Activated T-helper 1 cell treated with anti-CD3 and anti-CD28 coated beads, Interleukin-12 subunit alpha, Interleukin-12 subunit beta, Interleukin-2, Interleukin-4 antibody, amounts not matched to agents 30 ng/mL and 10 ng/mL and 1 ng/mL, durations not matched to agents 14 hours and 24 hours and 36 hours (primary cell): ENCODE results near the gene SYT7. TPM values are rescaled to one million over a fixed set of nuclear protein-coding genes. Genes with fewer than 3 reads are reported as not detected.

Source experiments
- DNase-seq: peaks from one replicate; pipeline ENCODE4 v3.0.0; 2021; ENCODE audit warnings: low spot score
- H3K27ac Mint-ChIP-seq: one replicate; pipeline ENCODE4 v1.8.0; 2021; ENCODE audit warnings: mild to moderate bottlenecking, mixed read lengths
- H3K27me3 Mint-ChIP-seq: one replicate; pipeline ENCODE4 v1.8.0; 2022; ENCODE audit warnings: mild to moderate bottlenecking, moderate library complexity, mixed read lengths; ENCODE audit not compliant: insufficient read depth
- H3K36me3 Mint-ChIP-seq: one replicate; pipeline ENCODE4 v1.8.0; 2021; ENCODE audit warnings: low read depth, mixed read lengths
- H3K4me1 Mint-ChIP-seq: one replicate; pipeline ENCODE4 v1.8.0; 2021; ENCODE audit warnings: low read depth, mixed read lengths
- H3K4me3 Mint-ChIP-seq: one replicate; pipeline ENCODE4 v1.8.0; 2021; ENCODE audit warnings: mild to moderate bottlenecking, moderate library complexity, mixed read lengths
- H3K9me3 Mint-ChIP-seq: one replicate; pipeline ENCODE4 v1.8.0; 2021; ENCODE audit warnings: mixed read lengths
- intact Hi-C: fragments of 100-400 bp; cut with micrococcal nuclease; formaldehyde crosslinking; loops from one replicate; pipeline ENCODE4 v1.15.1; 2024
- total RNA-seq: library from RNA; stranded (reverse); gene quantifications from 2 replicates; pipeline ENCODE4 v1.2.3, GENCODE V29; 2022

Gene SYT7
- total RNA-seq, 1 donor from 2014 or later = 0.44 TPM

- no peak for DNase-seq
- no peak overlapping the region for H3K4me3 Mint-ChIP-seq
- no peaks in the 10 kb centered on the region for H3K36me3 Mint-ChIP-seq
- H3K27ac Mint-ChIP-seq = no peak overlapping the region
- peaks cover 5% of the 10 kb centered on the region for H3K4me1 Mint-ChIP-seq
- intact Hi-C loops = no loop called here
- no peaks in the 10 kb centered on the region for H3K9me3 Mint-ChIP-seq
- H3K27me3 Mint-ChIP-seq = peaks cover 33% of the 10 kb centered on the region
Measured at GRCh38 chr11:61552108-61552635, 28.7 kb downstream of the SYT7 start.

GRCh38 chr11:61551634-61552033 is 29.2 kb downstream of the SYT7 start:
- DNase-seq = no peak
- intact Hi-C loops = no loop called here

GRCh38 chr11:61550665-61551227 is 30.1 kb downstream of the SYT7 start:
- Mint-ChIP-seq H3K27ac (no peak overlapping the region), H3K4me3 (no peak overlapping the region), H3K4me1 (peaks cover 5% of the 10 kb centered on the region), H3K27me3 (peaks cover 18% of the 10 kb centered on the region), H3K9me3 (no peaks in the 10 kb centered on the region), H3K36me3 (no peaks in the 10 kb centered on the region)
- DNase-seq = no peak
- intact Hi-C loops = no loop called here

More at GRCh38 chr11:61551634-61552033, 29.2 kb downstream of the SYT7 start:
- Mint-ChIP-seq H3K36me3 (no peaks in the 10 kb centered on the region), H3K4me3 (no peak overlapping the region), H3K27ac (no peak overlapping the region), H3K9me3 (no peaks in the 10 kb centered on the region), H3K27me3 (peaks cover 27% of the 10 kb centered on the region), H3K4me1 (peaks cover 5% of the 10 kb centered on the region)

GRCh38 chr11:61549662-61550568 is 31.0 kb downstream of the SYT7 start:
- DNase-seq = no peak
- intact Hi-C loops = no loop called here
- Mint-ChIP-seq H3K9me3 (no peaks in the 10 kb centered on the region), H3K36me3 (no peaks in the 10 kb centered on the region), H3K4me1 (peaks cover 5% of the 10 kb centered on the region), H3K27ac (no peak overlapping the region), H3K27me3 (peaks cover 13% of the 10 kb centered on the region), H3K4me3 (no peak overlapping the region)

- no peak overlapping the region for H3K4me3 Mint-ChIP-seq
- H3K27me3 Mint-ChIP-seq = peaks cover 7% of the 10 kb centered on the region
- H3K9me3 Mint-ChIP-seq = no peaks in the 10 kb centered on the region
- H3K27ac Mint-ChIP-seq = no peak overlapping the region
- H3K4me1 Mint-ChIP-seq = peaks cover 1% of the 10 kb centered on the region
- intact Hi-C loops = no loop called here
- DNase-seq = no peak
- no peaks in the 10 kb centered on the region for H3K36me3 Mint-ChIP-seq
Measured at GRCh38 chr11:61549177-61549576, 31.7 kb downstream of the SYT7 start.

- Mint-ChIP-seq H3K36me3 (no peaks in the 10 kb centered on the region), H3K27me3 (no peaks in the 10 kb centered on the region), H3K4me3 (no peak overlapping the region)
Measured at GRCh38 chr11:61547246-61547645, 33.6 kb downstream of the SYT7 start.

GRCh38 chr11:61546663-61547062 is 34.2 kb downstream of the SYT7 start:
- DNase-seq = no peak
- Mint-ChIP-seq H3K4me3 (no peak overlapping the region), H3K27ac (no peak overlapping the region), H3K4me1 (no peaks in the 10 kb centered on the region), H3K9me3 (no peaks in the 10 kb centered on the region), H3K27me3 (no peaks in the 10 kb centered on the region), H3K36me3 (no peaks in the 10 kb centered on the region)
- intact Hi-C loops = no loop called here

More at GRCh38 chr11:61547246-61547645, 33.6 kb downstream of the SYT7 start:
- intact Hi-C loops = no loop called here
- DNase-seq = no peak
- no peaks in the 10 kb centered on the region for H3K4me1 Mint-ChIP-seq
- no peaks in the 10 kb centered on the region for H3K9me3 Mint-ChIP-seq
- no peak overlapping the region for H3K27ac Mint-ChIP-seq

GRCh38 chr11:61545921-61546320 is 35.0 kb downstream of the SYT7 start:
- intact Hi-C loops = no loop called here
- DNase-seq = no peak

GRCh38 chr11:61545341-61545740 is 35.5 kb downstream of the SYT7 start:
- Mint-ChIP-seq H3K27ac (no peak overlapping the region), H3K4me3 (no peak overlapping the region), H3K9me3 (no peaks in the 10 kb centered on the region), H3K4me1 (no peaks in the 10 kb centered on the region), H3K36me3 (no peaks in the 10 kb centered on the region), H3K27me3 (peaks cover 3% of the 10 kb centered on the region)
- DNase-seq = no peak
- intact Hi-C loops = no loop called here

More at GRCh38 chr11:61545921-61546320, 35.0 kb downstream of the SYT7 start:
- H3K27ac Mint-ChIP-seq = no peak overlapping the region
- no peaks in the 10 kb centered on the region for H3K9me3 Mint-ChIP-seq
- H3K36me3 Mint-ChIP-seq = no peaks in the 10 kb centered on the region
- H3K27me3 Mint-ChIP-seq = no peaks in the 10 kb centered on the region
- no peak overlapping the region for H3K4me3 Mint-ChIP-seq
- no peaks in the 10 kb centered on the region for H3K4me1 Mint-ChIP-seq

- intact Hi-C loops = no loop called here
- no peaks in the 10 kb centered on the region for H3K36me3 Mint-ChIP-seq
- H3K27me3 Mint-ChIP-seq = peaks cover 3% of the 10 kb centered on the region
- no peak overlapping the region for H3K27ac Mint-ChIP-seq
- H3K9me3 Mint-ChIP-seq = no peaks in the 10 kb centered on the region
- H3K4me1 Mint-ChIP-seq = no peaks in the 10 kb centered on the region
- H3K4me3 Mint-ChIP-seq = no peak overlapping the region
- no peak for DNase-seq
Measured at GRCh38 chr11:61544466-61544865, 36.4 kb downstream of the SYT7 start.

- Mint-ChIP-seq H3K4me1 (no peaks in the 10 kb centered on the region), H3K36me3 (no peaks in the 10 kb centered on the region), H3K4me3 (no peak overlapping the region), H3K27ac (no peak overlapping the region), H3K9me3 (no peaks in the 10 kb centered on the region), H3K27me3 (peaks cover 3% of the 10 kb centered on the region)
- no peak for DNase-seq
- intact Hi-C loops = no loop called here
Measured at GRCh38 chr11:61543606-61544306, 37.1 kb downstream of the SYT7 start.

GRCh38 chr11:61542705-61543104 is 38.2 kb downstream of the SYT7 start:
- no peak for DNase-seq
- H3K27ac Mint-ChIP-seq = no peak overlapping the region
- H3K4me3 Mint-ChIP-seq = no peak overlapping the region
- H3K9me3 Mint-ChIP-seq = no peaks in the 10 kb centered on the region
- H3K4me1 Mint-ChIP-seq = no peaks in the 10 kb centered on the region
- intact Hi-C loops = no loop called here
- no peaks in the 10 kb centered on the region for H3K36me3 Mint-ChIP-seq
- peaks cover 3% of the 10 kb centered on the region for H3K27me3 Mint-ChIP-seq

GRCh38 chr11:61542024-61542461 is 38.8 kb downstream of the SYT7 start:
- no peak for DNase-seq
- H3K27me3 Mint-ChIP-seq = peaks cover 3% of the 10 kb centered on the region
- H3K4me1 Mint-ChIP-seq = no peaks in the 10 kb centered on the region
- no peaks in the 10 kb centered on the region for H3K36me3 Mint-ChIP-seq
- intact Hi-C loops = no loop called here
- no peaks in the 10 kb centered on the region for H3K9me3 Mint-ChIP-seq
- H3K27ac Mint-ChIP-seq = no peak overlapping the region
- no peak overlapping the region for H3K4me3 Mint-ChIP-seq
